ENCODE measurements around the gene ZDHHC1.

Gene ZDHHC1

GRCh38 chr16:67442581-67443255 is 26.4 kb upstream of the ZDHHC1 start:
- TF ChIP-seq CTCF (IDR thresholded peaks at IDR 0.05; ENCODE audit: insufficient read depth, missing control alignments) = no peak
- no peak for DNase-seq (ENCODE audit: insufficient read length, low spot score)
- no peak for FAIRE-seq

DNA sequence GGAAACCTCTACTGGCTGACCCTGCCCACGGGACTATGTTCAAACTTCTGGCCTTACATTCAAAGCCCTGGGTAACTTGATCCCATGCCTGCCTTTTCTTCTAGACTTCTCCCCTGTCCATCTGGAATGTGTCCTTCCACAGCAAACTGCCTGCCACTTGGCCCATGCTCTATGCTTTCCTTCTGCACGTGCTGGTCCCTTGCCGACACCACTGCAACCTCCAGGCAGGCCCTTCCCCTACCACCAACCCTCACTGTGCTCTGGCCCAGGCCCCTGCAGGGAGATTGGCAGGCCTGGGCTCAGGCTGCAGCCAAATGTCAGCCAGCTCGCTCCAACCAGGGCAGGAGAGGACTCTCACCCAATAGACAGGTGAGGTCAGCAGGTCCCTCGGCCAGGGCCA is 25.6 kb upstream of the ZDHHC1 start:
- DNase-seq (ENCODE audit: insufficient read length, low spot score) (no peak), FAIRE-seq (no peak)
- no peak for TF ChIP-seq CTCF (IDR thresholded peaks at IDR 0.05; ENCODE audit: insufficient read depth, missing control alignments)

DNA sequence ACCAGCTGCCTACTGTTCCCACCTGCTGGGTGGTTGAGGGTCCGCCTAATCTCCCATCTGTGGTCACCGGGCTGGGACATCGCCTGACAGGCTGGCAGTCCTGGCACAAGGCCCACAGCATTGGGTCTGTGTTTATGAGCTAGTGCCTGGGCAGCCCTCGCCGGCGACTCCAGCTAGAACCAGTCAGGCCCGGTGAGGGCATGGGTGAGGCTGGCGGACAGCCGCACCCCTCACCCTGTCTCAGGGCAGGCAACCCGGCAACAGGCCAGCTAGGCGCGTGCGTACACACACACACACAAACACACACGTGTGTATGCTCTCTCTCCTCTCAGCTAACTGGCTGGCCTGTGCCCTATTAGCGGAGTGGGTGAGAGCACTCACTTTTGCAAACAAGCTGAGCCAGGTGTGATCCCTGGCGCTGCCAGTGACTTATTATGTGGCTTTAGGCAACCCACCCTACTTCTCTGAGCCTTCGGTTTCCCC is 25.0 kb upstream of the ZDHHC1 start:
- FAIRE-seq = no peak

DNA sequence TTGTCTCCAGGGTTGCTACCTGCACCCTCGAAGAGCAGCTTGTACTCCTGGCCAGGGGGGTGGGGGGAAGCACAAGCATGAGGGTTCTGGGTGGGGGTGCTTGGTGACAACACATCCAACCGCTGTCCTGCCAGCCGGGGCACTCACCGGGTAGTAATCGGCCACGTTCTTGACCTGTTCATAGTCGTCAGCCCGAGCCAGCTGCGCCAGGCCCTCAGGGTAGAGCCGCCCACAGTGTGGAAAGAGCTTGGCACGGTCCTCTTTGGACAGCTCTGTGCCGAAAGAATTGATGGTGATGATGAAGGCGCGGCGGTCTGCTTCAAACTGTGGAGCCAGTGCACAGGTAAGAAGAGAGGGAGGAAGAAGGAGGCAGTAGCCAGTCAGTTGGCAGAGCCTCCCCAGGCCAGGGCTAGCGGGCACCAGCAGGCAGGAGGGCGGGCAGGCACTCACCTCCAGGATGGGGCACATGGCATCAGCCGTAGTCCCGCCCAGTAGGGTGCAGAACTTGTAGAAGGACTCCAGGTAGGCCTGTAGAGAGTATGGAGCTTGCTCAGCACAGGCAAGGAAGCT is 22.6 kb upstream of the ZDHHC1 start:
- FAIRE-seq (no peak), DNase-seq (ENCODE audit: insufficient read length, low spot score) (no peak)
- TF ChIP-seq CTCF (IDR thresholded peaks at IDR 0.05; ENCODE audit: insufficient read depth, missing control alignments) = no peak

More for the DNA sequence above, 25.0 kb upstream of the ZDHHC1 start:
- no peak for TF ChIP-seq CTCF (IDR thresholded peaks at IDR 0.05; ENCODE audit: insufficient read depth, missing control alignments)
- DNase-seq (ENCODE audit: insufficient read length, low spot score) = no peak

DNA sequence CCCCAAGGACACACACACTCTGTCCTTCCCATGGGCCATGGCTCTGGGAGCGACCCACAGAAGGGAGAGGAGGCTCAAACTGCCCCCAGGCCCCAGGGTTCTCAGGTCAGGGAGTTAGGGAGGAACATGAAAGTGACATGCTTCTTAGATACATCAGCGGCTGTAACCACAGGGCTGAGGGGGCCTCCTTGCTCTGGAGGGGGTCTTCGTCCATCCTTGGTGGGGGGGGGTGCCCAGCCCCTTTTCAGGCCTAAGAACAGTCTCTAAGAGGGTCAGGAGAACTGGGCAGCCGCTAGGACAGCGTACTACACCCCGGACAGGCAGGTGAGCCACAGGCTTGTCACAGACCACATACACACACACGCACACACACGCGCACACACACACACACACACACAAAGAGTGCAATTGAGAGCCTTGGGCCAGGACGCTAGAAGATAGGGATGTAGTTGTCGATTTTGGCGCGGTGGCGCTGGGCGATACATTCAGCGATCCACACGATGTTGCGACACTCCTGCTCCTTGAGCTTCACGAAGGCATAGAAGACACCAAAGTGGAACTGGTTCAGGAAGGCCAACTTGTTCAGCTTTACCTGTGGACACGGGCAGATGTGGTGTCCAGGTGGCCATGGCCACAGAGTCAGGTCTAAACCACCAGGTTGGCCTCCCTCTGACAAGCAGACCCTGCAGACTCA is 22.0 kb upstream of the ZDHHC1 start:
- FAIRE-seq (no peak), DNase-seq (ENCODE audit: insufficient read length, low spot score) (no peak)
- no peak for TF ChIP-seq CTCF (IDR thresholded peaks at IDR 0.05; ENCODE audit: insufficient read depth, missing control alignments)

DNA sequence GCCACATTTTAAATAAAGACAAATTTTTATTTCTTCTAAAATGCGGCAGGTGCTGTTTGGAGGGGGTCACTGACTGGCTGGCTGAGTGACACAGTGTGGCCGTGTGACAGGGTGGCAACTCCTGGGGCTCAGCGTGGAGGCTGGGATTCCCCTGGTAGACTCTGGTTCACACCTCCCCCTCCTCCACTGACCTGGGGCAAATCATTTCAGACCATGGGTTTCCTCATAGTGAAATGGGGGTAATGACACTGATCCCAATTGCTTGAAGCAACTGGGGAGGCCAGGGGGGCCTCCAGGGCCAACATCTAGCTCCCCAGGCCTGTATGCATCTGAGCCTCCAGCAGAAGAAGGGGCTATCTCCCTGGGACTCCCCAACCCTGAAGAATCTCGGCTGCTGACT is 21.2 kb upstream of the ZDHHC1 start:
- DNase-seq (ENCODE audit: insufficient read length, low spot score) (no peak), FAIRE-seq (no peak)
- no peak for TF ChIP-seq CTCF (IDR thresholded peaks at IDR 0.05; ENCODE audit: insufficient read depth, missing control alignments)
